ENCODE data around the gene DLEC1.

DNA sequence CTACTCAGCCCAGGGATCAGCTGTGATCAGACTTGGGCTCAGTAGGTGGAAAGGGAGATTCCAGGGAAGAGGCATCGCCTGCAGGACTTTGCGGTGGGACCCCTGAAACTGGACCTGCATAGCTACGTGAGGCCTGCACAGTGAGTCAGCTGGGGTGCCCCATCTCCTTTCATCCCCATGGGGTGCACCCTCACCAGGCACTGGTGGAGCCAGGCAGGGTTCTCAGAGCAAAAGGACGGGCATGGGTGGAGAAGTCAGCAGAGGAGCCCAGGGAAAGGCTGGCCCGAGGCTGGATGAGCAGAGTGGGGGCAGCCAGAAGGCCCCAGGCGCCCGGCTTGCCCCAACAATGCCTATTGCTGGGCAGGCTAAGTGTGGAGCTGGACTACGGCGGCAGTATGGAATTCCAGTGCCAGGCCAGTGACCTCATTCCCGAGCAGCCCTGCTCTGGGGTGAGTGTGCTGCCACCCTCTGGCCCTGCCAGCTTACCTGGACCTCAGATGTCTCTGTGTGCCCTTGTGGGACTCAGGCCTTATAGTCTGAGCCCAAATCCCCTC, 78.2 kb downstream of the DLEC1 start:
- TF ChIP-seq MXI1 (IDR thresholded peaks at IDR 0.05; ENCODE audit: low read depth, low read length) (no peak), SMC3 (conservative IDR thresholded peaks at IDR 0.05; ENCODE audit: insufficient read depth, low read depth, low read length) (no peak), GABPA (tag; conservative IDR thresholded peaks at IDR 0.05; ENCODE audit: low read depth) (no peak), HCFC1 (IDR thresholded peaks at IDR 0.05; ENCODE audit: low read depth, low read length) (no peak), ATF7 (IDR thresholded peaks at IDR 0.05) (no peak), RBM22 (IDR thresholded peaks at IDR 0.05; ENCODE audit: low read depth, low read length, poor library complexity, severe bottlenecking) (no peak), RAD21 (CRISPR knock-in tag; conservative IDR thresholded peaks at IDR 0.05 in 1 of 2, IDR thresholded peaks at IDR 0.05 in 1 of 2) (no peak), ESRRB (CRISPR knock-in tag; IDR thresholded peaks at IDR 0.05; ENCODE audit: borderline replicate concordance) (no peak), ZNF561 (CRISPR knock-in tag; conservative IDR thresholded peaks at IDR 0.05) (no peak)
- TF ChIP-seq, protein P1, sequence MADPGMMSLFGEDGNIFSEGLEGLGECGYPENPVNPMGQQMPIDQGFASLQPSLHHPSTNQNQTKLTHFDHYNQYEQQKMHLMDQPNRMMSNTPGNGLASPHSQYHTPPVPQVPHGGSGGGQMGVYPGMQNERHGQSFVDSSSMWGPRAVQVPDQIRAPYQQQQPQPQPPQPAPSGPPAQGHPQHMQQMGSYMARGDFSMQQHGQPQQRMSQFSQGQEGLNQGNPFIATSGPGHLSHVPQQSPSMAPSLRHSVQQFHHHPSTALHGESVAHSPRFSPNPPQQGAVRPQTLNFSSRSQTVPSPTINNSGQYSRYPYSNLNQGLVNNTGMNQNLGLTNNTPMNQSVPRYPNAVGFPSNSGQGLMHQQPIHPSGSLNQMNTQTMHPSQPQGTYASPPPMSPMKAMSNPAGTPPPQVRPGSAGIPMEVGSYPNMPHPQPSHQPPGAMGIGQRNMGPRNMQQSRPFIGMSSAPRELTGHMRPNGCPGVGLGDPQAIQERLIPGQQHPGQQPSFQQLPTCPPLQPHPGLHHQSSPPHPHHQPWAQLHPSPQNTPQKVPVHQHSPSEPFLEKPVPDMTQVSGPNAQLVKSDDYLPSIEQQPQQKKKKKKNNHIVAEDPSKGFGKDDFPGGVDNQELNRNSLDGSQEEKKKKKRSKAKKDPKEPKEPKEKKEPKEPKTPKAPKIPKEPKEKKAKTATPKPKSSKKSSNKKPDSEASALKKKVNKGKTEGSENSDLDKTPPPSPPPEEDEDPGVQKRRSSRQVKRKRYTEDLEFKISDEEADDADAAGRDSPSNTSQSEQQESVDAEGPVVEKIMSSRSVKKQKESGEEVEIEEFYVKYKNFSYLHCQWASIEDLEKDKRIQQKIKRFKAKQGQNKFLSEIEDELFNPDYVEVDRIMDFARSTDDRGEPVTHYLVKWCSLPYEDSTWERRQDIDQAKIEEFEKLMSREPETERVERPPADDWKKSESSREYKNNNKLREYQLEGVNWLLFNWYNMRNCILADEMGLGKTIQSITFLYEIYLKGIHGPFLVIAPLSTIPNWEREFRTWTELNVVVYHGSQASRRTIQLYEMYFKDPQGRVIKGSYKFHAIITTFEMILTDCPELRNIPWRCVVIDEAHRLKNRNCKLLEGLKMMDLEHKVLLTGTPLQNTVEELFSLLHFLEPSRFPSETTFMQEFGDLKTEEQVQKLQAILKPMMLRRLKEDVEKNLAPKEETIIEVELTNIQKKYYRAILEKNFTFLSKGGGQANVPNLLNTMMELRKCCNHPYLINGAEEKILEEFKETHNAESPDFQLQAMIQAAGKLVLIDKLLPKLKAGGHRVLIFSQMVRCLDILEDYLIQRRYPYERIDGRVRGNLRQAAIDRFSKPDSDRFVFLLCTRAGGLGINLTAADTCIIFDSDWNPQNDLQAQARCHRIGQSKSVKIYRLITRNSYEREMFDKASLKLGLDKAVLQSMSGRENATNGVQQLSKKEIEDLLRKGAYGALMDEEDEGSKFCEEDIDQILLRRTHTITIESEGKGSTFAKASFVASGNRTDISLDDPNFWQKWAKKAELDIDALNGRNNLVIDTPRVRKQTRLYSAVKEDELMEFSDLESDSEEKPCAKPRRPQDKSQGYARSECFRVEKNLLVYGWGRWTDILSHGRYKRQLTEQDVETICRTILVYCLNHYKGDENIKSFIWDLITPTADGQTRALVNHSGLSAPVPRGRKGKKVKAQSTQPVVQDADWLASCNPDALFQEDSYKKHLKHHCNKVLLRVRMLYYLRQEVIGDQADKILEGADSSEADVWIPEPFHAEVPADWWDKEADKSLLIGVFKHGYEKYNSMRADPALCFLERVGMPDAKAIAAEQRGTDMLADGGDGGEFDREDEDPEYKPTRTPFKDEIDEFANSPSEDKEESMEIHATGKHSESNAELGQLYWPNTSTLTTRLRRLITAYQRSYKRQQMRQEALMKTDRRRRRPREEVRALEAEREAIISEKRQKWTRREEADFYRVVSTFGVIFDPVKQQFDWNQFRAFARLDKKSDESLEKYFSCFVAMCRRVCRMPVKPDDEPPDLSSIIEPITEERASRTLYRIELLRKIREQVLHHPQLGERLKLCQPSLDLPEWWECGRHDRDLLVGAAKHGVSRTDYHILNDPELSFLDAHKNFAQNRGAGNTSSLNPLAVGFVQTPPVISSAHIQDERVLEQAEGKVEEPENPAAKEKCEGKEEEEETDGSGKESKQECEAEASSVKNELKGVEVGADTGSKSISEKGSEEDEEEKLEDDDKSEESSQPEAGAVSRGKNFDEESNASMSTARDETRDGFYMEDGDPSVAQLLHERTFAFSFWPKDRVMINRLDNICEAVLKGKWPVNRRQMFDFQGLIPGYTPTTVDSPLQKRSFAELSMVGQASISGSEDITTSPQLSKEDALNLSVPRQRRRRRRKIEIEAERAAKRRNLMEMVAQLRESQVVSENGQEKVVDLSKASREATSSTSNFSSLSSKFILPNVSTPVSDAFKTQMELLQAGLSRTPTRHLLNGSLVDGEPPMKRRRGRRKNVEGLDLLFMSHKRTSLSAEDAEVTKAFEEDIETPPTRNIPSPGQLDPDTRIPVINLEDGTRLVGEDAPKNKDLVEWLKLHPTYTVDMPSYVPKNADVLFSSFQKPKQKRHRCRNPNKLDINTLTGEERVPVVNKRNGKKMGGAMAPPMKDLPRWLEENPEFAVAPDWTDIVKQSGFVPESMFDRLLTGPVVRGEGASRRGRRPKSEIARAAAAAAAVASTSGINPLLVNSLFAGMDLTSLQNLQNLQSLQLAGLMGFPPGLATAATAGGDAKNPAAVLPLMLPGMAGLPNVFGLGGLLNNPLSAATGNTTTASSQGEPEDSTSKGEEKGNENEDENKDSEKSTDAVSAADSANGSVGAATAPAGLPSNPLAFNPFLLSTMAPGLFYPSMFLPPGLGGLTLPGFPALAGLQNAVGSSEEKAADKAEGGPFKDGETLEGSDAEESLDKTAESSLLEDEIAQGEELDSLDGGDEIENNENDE (IDR thresholded peaks at IDR 0.05; ENCODE audit: low read depth, low read length) = no peak
- TF ChIP-seq, protein P2, sequence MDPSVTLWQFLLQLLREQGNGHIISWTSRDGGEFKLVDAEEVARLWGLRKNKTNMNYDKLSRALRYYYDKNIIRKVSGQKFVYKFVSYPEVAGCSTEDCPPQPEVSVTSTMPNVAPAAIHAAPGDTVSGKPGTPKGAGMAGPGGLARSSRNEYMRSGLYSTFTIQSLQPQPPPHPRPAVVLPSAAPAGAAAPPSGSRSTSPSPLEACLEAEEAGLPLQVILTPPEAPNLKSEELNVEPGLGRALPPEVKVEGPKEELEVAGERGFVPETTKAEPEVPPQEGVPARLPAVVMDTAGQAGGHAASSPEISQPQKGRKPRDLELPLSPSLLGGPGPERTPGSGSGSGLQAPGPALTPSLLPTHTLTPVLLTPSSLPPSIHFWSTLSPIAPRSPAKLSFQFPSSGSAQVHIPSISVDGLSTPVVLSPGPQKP (CRISPR knock-in tag; IDR thresholded peaks at IDR 0.05) = no peak
